GM19240 (cell line): ENCODE results near the gene FOXA1.

ENCODE experiments used
- DNase-seq: peaks from one replicate; pipeline ENCODE4 v3.0.0; 2011; ENCODE audit warnings: low spot score; ENCODE audit not compliant: insufficient read length

FOXA1 gene

GRCh38 chr14:37602605-37603453, 7.8 kb upstream of the FOXA1 start:
- DNase-seq = no peak

- no peak for DNase-seq
Observed at GRCh38 chr14:37601865-37602264, 6.8 kb upstream of the FOXA1 start.

GRCh38 chr14:37600880-37601741, 6.1 kb upstream of the FOXA1 start:
- DNase-seq = no peak

- DNase-seq = no peak
Observed at GRCh38 chr14:37599507-37600368, 4.7 kb upstream of the FOXA1 start.

- no peak for DNase-seq
Observed at GRCh38 chr14:37598747-37599506, 3.9 kb upstream of the FOXA1 start.

- DNase-seq = no peak
Observed at GRCh38 chr14:37597914-37598746, 3.1 kb upstream of the FOXA1 start.

GRCh38 chr14:37597538-37597913, 2.5 kb upstream of the FOXA1 start:
- no peak for DNase-seq

GRCh38 chr14:37596790-37597472, 1.9 kb upstream of the FOXA1 start:
- DNase-seq = no peak

GRCh38 chr14:37595809-37596621, 966 bp upstream of the FOXA1 start:
- no peak for DNase-seq

GRCh38 chr14:37594238-37594970, 645 bp downstream of the FOXA1 start:
- DNase-seq = no peak

GRCh38 chr14:37593511-37594237, 1.4 kb downstream of the FOXA1 start:
- DNase-seq = no peak

GRCh38 chr14:37592482-37593408, 2.3 kb downstream of the FOXA1 start:
- DNase-seq = no peak

GRCh38 chr14:37591941-37592481, 3.0 kb downstream of the FOXA1 start:
- DNase-seq = no peak

- no peak for DNase-seq
Observed at GRCh38 chr14:37591311-37591940, 3.6 kb downstream of the FOXA1 start.

GRCh38 chr14:37590428-37591139, 4.5 kb downstream of the FOXA1 start:
- no peak for DNase-seq
